Peyer's patch (tissue), 4 donors: ENCODE results near the gene DRAXIN.

ENCODE experiments used
- POLR2A ChIP-seq, 2 donors: fragments of 450-650 bp; IDR thresholded peaks; one replicate each; pipeline ENCODE4 v1.5.1; 2017; ENCODE audit warnings: antibody characterized with exemption in 2 of 2, mild to moderate bottlenecking in 2 of 2, moderate library complexity in 2 of 2
- TF ChIP-seq, protein P1 (sequence below), 6 experiments: fragments of 450-650 bp in 4 of 6; fragments of 200-600 bp in 2 of 6; sonication (generic) in 1 of 6; IDR thresholded peaks; one replicate each; pipeline ENCODE4 v1.5.1; 2017 to 2019; ENCODE audit warnings: antibody characterized with exemption in 6 of 6, mild to moderate bottlenecking in 3 of 6, moderate library complexity in 1 of 6

GRCh38 chr1:11725616-11726015, 34.1 kb downstream of the DRAXIN start:
- TF ChIP-seq, protein P1, sequence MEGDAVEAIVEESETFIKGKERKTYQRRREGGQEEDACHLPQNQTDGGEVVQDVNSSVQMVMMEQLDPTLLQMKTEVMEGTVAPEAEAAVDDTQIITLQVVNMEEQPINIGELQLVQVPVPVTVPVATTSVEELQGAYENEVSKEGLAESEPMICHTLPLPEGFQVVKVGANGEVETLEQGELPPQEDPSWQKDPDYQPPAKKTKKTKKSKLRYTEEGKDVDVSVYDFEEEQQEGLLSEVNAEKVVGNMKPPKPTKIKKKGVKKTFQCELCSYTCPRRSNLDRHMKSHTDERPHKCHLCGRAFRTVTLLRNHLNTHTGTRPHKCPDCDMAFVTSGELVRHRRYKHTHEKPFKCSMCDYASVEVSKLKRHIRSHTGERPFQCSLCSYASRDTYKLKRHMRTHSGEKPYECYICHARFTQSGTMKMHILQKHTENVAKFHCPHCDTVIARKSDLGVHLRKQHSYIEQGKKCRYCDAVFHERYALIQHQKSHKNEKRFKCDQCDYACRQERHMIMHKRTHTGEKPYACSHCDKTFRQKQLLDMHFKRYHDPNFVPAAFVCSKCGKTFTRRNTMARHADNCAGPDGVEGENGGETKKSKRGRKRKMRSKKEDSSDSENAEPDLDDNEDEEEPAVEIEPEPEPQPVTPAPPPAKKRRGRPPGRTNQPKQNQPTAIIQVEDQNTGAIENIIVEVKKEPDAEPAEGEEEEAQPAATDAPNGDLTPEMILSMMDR (IDR thresholded peaks at IDR 0.05) = no peak
- TF ChIP-seq POLR2A (IDR thresholded peaks at IDR 0.05) = no peak
